OCI-LY3 (cell line): Measurements from ENCODE around the gene EPHA8.

Source experiments
- H2AFZ ChIP-seq: fragments of 200-600, 300-600 bp; shearing (Covaris generic); 2 replicates; pipeline ENCODE4 v1.6.0; 2014; ENCODE audit warnings: antibody characterized with exemption, low read depth, low read length
- H3K27ac ChIP-seq: fragments of 200-600, 300-600 bp; sonication (generic); 2 replicates; pipeline ENCODE4 v1.5.1; 2014; ENCODE audit warnings: mild to moderate bottlenecking, low read length, moderate library complexity, mixed read lengths
- H3K27me3 ChIP-seq: fragments of 200-600, 300-600 bp; sonication (generic); 2 replicates; pipeline ENCODE4 v1.6.1; 2014; ENCODE audit warnings: low read depth, low read length, mixed read lengths
- H3K36me3 ChIP-seq: fragments of 200-600, 300-600 bp; sonication (generic); replicated peaks from 2 replicates; pipeline ENCODE3; 2014; ENCODE audit warnings: low read depth, low read length, mixed read lengths
- H3K4me1 ChIP-seq: fragments of 300-600, 200-600 bp; sonication (generic); 2 replicates; pipeline ENCODE4 v1.6.1; 2014; ENCODE audit warnings: low read length, mixed read lengths
- H3K4me2 ChIP-seq: fragments of 200-600, 300-600 bp; sonication (generic); 2 replicates; pipeline ENCODE4 v1.6.1; 2014; ENCODE audit warnings: low read length, mixed read lengths
- H3K4me3 ChIP-seq: fragments of 300-600, 200-600 bp; sonication (generic); 2 replicates; pipeline ENCODE4 v1.5.1; 2014; ENCODE audit warnings: antibody characterized with exemption, mild to moderate bottlenecking, low read length, moderate library complexity
- H3K79me2 ChIP-seq: fragments of 300-600, 200-600 bp; shearing (Covaris generic); 2 replicates; pipeline ENCODE4 v1.6.1; 2014; ENCODE audit warnings: mild to moderate bottlenecking, low read length, mixed read lengths
- H3K9ac ChIP-seq: fragments of 300-600, 200-600 bp; shearing (Covaris generic); 2 replicates; pipeline ENCODE4 v1.6.0; 2014; ENCODE audit warnings: mild to moderate bottlenecking, low read length, moderate library complexity
- H3K9me3 ChIP-seq: fragments of 200-600, 300-600 bp; shearing (Covaris generic); 2 replicates; pipeline ENCODE4 v1.6.1; 2014; ENCODE audit warnings: low read length, mixed read lengths; ENCODE audit not compliant: insufficient read depth
- H4K20me1 ChIP-seq: fragments of 200-600, 300-600 bp; sonication (generic); 2 replicates; pipeline ENCODE4 v1.6.1; 2016; ENCODE audit warnings: low read length, mixed read lengths; ENCODE audit not compliant: insufficient read depth
- CTCF ChIP-seq: fragments of 200-600, 300-600 bp; sonication (generic); IDR thresholded peaks from 2 replicates; pipeline ENCODE4 v1.5.1; 2014; ENCODE audit warnings: antibody characterized with exemption, low read length, low read depth
- EZH2phosphoT487 ChIP-seq: fragments of 200-600 bp; shearing (Covaris generic); IDR thresholded peaks from 2 replicates; pipeline ENCODE4 v1.6.1; 2018; ENCODE audit warnings: antibody characterized with exemption, mixed run types, low read depth

EPHA8 gene

GRCh38 chr1:22530715-22531114 lies 32.6 kb upstream of the EPHA8 start:
- H4K20me1 ChIP-seq: no peaks in the 10 kb centered on the region
- H3K9me3 ChIP-seq: no peaks in the 10 kb centered on the region
- H3K27ac ChIP-seq: no peak overlapping the region

DNA sequence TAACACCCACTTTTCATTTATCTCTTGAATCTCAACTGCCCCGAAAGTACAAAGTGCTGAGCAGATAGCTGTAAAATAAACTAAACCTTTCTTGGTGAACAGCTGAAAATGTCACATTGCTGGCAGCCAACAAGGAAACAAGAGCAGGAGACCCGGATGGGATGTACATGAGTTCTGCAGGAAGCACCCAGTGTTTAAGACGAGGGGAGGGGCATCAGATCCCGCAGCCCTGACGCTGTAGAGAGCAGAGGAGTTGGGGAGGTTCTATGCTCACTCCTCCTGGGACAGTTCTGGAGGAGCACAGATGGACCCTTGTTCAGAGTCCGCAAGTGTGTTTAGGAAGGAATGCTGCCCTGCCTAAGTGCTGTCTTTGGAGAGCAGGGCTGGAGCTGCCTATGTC lies 32.0 kb upstream of the EPHA8 start:
- no peak overlapping the region for H3K4me2 ChIP-seq
- TF ChIP-seq CTCF (no peak), EZH2phosphoT487 (no peak)
- no peaks in the 10 kb centered on the region for H3K27me3 ChIP-seq
- H2AFZ ChIP-seq: no peak overlapping the region
- H4K20me1 ChIP-seq: no peaks in the 10 kb centered on the region
- no peaks in the 10 kb centered on the region for H3K4me1 ChIP-seq
- H3K9me3 ChIP-seq: no peaks in the 10 kb centered on the region
- H3K9ac ChIP-seq: no peak overlapping the region
- H3K79me2 ChIP-seq: no peaks in the 10 kb centered on the region
- no peak overlapping the region for H3K4me3 ChIP-seq
- no peak overlapping the region for H3K27ac ChIP-seq
- H3K36me3 ChIP-seq: no peaks in the 10 kb centered on the region

More at GRCh38 chr1:22530715-22531114, 32.6 kb upstream of the EPHA8 start:
- TF ChIP-seq CTCF (no peak), EZH2phosphoT487 (no peak)
- H3K9ac ChIP-seq: no peak overlapping the region
- no peaks in the 10 kb centered on the region for H3K4me1 ChIP-seq
- H3K27me3 ChIP-seq: no peaks in the 10 kb centered on the region
- no peak overlapping the region for H3K4me2 ChIP-seq
- H3K36me3 ChIP-seq: no peaks in the 10 kb centered on the region
- H3K4me3 ChIP-seq: no peak overlapping the region
- H3K79me2 ChIP-seq: no peaks in the 10 kb centered on the region
- no peak overlapping the region for H2AFZ ChIP-seq

DNA sequence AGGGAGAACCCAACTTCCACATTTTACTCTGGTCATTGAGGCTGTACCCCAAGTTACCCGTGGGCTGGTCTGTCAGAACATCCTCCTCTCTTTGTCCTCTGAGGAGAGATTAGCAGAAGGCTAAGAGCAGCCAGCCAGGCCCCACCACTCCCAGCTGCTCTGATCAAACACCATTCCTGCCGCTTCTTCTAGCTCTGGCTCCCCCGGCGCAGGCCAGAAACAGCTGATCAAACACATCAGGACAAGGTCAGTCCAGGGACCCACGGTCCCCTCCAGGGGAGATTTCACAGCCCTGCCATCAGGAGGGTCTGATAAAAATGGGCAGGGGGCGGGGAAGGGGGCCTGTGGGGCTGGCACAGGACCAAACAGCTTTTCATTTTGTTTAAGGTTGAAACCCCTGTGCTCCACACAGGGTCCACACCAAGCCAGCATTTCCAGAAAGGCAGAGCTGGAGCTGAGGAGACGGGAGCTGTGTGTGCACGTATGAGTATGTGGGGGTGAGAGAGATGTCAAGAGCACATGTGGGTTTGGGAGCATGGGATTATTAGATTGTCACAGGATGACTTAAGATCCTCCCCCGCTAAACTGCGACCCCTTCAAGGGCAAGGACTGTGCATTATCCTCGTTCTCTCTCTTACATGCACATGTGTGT lies 29.9 kb upstream of the EPHA8 start:
- no peak for TF ChIP-seq CTCF
- TF ChIP-seq EZH2phosphoT487: no peak
- Histone ChIP-seq H2AFZ (no peak overlapping the region), H3K4me2 (no peak overlapping the region), H3K27ac (no peak overlapping the region), H3K9me3 (no peaks in the 10 kb centered on the region), H3K27me3 (no peaks in the 10 kb centered on the region), H3K4me1 (no peaks in the 10 kb centered on the region), H3K9ac (no peak overlapping the region), H4K20me1 (no peaks in the 10 kb centered on the region), H3K4me3 (no peak overlapping the region), H3K36me3 (no peaks in the 10 kb centered on the region), H3K79me2 (no peaks in the 10 kb centered on the region)

DNA sequence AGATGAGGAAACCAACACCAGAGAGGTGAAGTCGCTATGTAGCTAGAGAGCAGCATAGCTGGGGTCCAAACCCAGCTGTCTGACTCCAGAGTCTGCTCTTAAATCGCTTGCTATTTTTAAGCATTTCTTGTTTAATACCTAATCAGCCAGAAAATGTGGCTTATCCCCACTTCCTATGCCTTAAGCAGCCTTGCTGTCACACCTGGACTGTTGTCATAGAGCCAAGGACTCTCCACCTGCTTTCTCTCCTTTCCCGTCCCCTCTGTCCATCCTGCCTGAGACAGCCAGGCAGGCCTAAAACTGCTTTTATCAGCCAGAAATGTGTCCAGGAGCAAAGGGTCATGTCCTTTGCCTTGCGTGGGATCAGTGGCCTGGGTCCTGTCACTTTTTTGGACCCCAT lies 28.3 kb upstream of the EPHA8 start:
- H3K9me3 ChIP-seq: no peaks in the 10 kb centered on the region
- TF ChIP-seq EZH2phosphoT487 (no peak), CTCF (no peak)
- no peaks in the 10 kb centered on the region for H3K27me3 ChIP-seq
- no peak overlapping the region for H3K9ac ChIP-seq
- H3K36me3 ChIP-seq: no peaks in the 10 kb centered on the region
- H3K4me2 ChIP-seq: no peak overlapping the region
- no peaks in the 10 kb centered on the region for H4K20me1 ChIP-seq
- H3K79me2 ChIP-seq: no peaks in the 10 kb centered on the region
- no peak overlapping the region for H2AFZ ChIP-seq
- no peak overlapping the region for H3K27ac ChIP-seq
- no peak overlapping the region for H3K4me3 ChIP-seq
- no peaks in the 10 kb centered on the region for H3K4me1 ChIP-seq
